CD4-positive, alpha-beta T cell treated with Interleukin-10 for 1 hour (primary cell): ENCODE measurements around the gene SLC33A1.
"Not testable (repeated sequence)": the region's sequence is repeated elsewhere in the genome, so short reads cannot be mapped to it uniquely, and the experiment has no call there.

Experiments
- DNase-seq: peaks from one replicate; pipeline ENCODE4 v3.0.0-alpha.2; 2020

SLC33A1 gene

GRCh38 chr3:155854141-155854940 is at the start of gene SLC33A1:
Gene SLC33A1 (minus strand): TSS chr3:155854427. CDS start chr3:155853997, 430 bp downstream.
- DNase-seq, result peak; percentile 99

GRCh38 chr3:155895379-155895900 is 41.2 kb upstream of the SLC33A1 start:
- no peak for DNase-seq

- DNase-seq, result no peak
These were observed 37.1 kb upstream of the SLC33A1 start for GRCh38 chr3:155891321-155891720.

- DNase-seq, result no peak
These were observed 36.5 kb upstream of the SLC33A1 start for GRCh38 chr3:155890671-155891190.

GRCh38 chr3:155889952-155890351 is 35.7 kb upstream of the SLC33A1 start:
- DNase-seq, result no peak

- DNase-seq, result no peak
These were observed 35.0 kb upstream of the SLC33A1 start for GRCh38 chr3:155889212-155889611.

- DNase-seq, result no peak
These were observed 32.7 kb upstream of the SLC33A1 start for GRCh38 chr3:155886915-155887314.

- not testable (repeated sequence) for DNase-seq
These were observed 32.1 kb upstream of the SLC33A1 start for GRCh38 chr3:155886348-155886747.

GRCh38 chr3:155885292-155885691 is 31.1 kb upstream of the SLC33A1 start:
- DNase-seq, result no peak

GRCh38 chr3:155884292-155884691 is 30.1 kb upstream of the SLC33A1 start:
- no peak for DNase-seq

- DNase-seq, result no peak
These were observed 26.1 kb upstream of the SLC33A1 start for GRCh38 chr3:155880286-155880685.

- DNase-seq, result no peak
These were observed 22.3 kb upstream of the SLC33A1 start for GRCh38 chr3:155876503-155876902.

- DNase-seq, result no peak
These were observed 21.8 kb upstream of the SLC33A1 start for GRCh38 chr3:155876037-155876436.

- DNase-seq, result no peak
These were observed 18.8 kb upstream of the SLC33A1 start for GRCh38 chr3:155872904-155873646.

GRCh38 chr3:155871746-155872158 is 17.5 kb upstream of the SLC33A1 start:
- DNase-seq, result no peak

GRCh38 chr3:155870945-155871745 is 16.9 kb upstream of the SLC33A1 start:
- DNase-seq, result peak; percentile 42

- DNase-seq, result peak; percentile 97
These were observed 16.1 kb upstream of the SLC33A1 start, which contains the start of gene GMPS for GRCh38 chr3:155870133-155870944. Gene GMPS (plus strand): TSS chr3:155870650. CDS start chr3:155870871, 221 bp downstream.

GRCh38 chr3:155869691-155870090 is 15.5 kb upstream of the SLC33A1 start:
- DNase-seq, result no peak

- no peak for DNase-seq
These were observed 9.0 kb upstream of the SLC33A1 start for GRCh38 chr3:155863072-155863784.

GRCh38 chr3:155862290-155862982 is 8.2 kb upstream of the SLC33A1 start:
- peak; percentile 85 for DNase-seq
